ENCODE data around the gene ICAM4. TPM values are rescaled to one million over a fixed set of nuclear protein-coding genes. Genes with fewer than 3 reads are reported as not detected.
A peak's percentile ranks its signal among the peaks of the same experiment; 100 is the strongest.

ICAM4 gene
- total and polyA plus RNA-seq, 2 experiments from 2014 or later = 1.1 to 1.3 TPM

- 80 to 85% methylated on average over 7 of the region's 7 CpGs for WGBS, 2 experiments (ENCODE audit: low coverage in 1 of 2, low lambda C conversion rate in 2 of 2, missing lambda C conversion rate in 2 of 2)
Observed at GRCh38 chr19:10243606-10244005, 43.1 kb upstream of the ICAM4 start.

DNA sequence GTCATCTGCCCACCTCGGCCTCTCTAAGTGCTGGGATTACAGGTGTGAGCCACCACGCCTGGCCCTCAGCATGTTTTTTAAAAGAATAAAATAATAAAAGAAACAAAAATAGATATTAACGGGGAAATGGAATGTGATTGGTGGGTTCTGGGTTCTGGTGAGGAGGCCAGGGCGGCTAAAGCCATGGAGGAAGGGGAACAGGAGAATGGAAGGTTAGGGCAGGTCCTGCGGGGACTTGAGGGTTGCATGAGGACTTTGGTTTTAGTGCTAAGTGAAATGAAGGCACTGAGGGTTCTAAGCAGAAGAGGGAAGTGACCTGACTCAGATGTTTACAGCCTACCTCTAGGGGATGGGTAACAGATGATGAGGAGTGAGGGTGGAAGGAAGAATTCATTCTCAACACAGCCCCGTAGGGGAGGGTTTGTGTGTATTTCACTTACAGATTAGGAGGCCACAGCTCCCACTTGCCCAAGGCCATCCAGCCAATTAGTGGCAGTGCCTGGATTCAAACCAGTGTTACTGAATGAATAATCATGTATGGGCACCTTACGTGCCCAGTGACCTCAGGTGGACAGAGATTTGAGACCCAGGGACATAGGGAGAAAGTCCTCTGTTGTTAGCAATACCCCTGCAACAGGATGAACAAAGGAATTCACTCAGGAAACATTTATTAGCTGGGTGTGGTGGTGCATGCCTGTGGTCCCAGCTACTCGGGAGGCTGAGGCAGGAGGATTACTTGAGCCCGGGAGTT is 41.4 kb upstream of the ICAM4 start:
- Histone ChIP-seq H3K9ac (no peak overlapping the region), H3K27ac (no peak overlapping the region), H3K79me2 (ENCODE audit: insufficient read depth) (no peaks in the 10 kb centered on the region), H3K4me1 (ENCODE audit: insufficient read depth) (peaks cover 10% of the 10 kb centered on the region), H3K4me3 (no peak overlapping the region), H2AFZ (no peak overlapping the region), H3K9me3 (ENCODE audit: low read depth) (no peaks in the 10 kb centered on the region), H3F3A (ENCODE audit: insufficient read depth) (no peaks in the 10 kb centered on the region), H3K36me3 (ENCODE audit: low read depth) (no peaks in the 10 kb centered on the region), H4K20me1 (ENCODE audit: insufficient read depth) (no peaks in the 10 kb centered on the region), H3K27me3 (replicated peaks; ENCODE audit: insufficient read depth) (no peaks in the 10 kb centered on the region), H3K4me2 (ENCODE audit: unreplicated experiment) (no peak overlapping the region), H3K9me2 (ENCODE audit: insufficient read depth) (no peaks in the 10 kb centered on the region)
- TF ChIP-seq EZH2phosphoT487 (IDR thresholded peaks at IDR 0.05; ENCODE audit: insufficient read depth, low read depth) = no peak
- TF ChIP-seq EZH2 (IDR thresholded peaks at IDR 0.05; ENCODE audit: insufficient read depth, poor library complexity, severe bottlenecking) = no peak
- DNase-seq = no peak
- in situ Hi-C loops (cut with MboI) = loop anchor here (25.0 kb wide), 1 partner anchor 308 kb away; the partner anchor contains the start of gene OLFM2
- 63 to 76% methylated on average over 9 of the region's 9 CpGs for WGBS, 2 experiments (ENCODE audit: low coverage in 1 of 2, low lambda C conversion rate in 2 of 2, missing lambda C conversion rate in 2 of 2)

More at GRCh38 chr19:10243606-10244005, 43.1 kb upstream of the ICAM4 start:
- Histone ChIP-seq H2AFZ (no peak overlapping the region), H3F3A (ENCODE audit: insufficient read depth) (0 out of 2 replicates have a peak, but pooled peaks cover 3% of the 10 kb centered on the region), H3K79me2 (ENCODE audit: insufficient read depth) (no peaks in the 10 kb centered on the region), H3K9me3 (ENCODE audit: low read depth) (no peaks in the 10 kb centered on the region), H3K9me2 (ENCODE audit: insufficient read depth) (no peaks in the 10 kb centered on the region), H3K4me2 (ENCODE audit: unreplicated experiment) (no peak overlapping the region), H3K36me3 (ENCODE audit: low read depth) (no peaks in the 10 kb centered on the region), H3K4me1 (ENCODE audit: insufficient read depth) (peaks cover 10% of the 10 kb centered on the region), H3K27ac (no peak overlapping the region), H4K20me1 (ENCODE audit: insufficient read depth) (no peaks in the 10 kb centered on the region), H3K27me3 (replicated peaks; ENCODE audit: insufficient read depth) (no peaks in the 10 kb centered on the region), H3K9ac (no peak overlapping the region), H3K4me3 (no peak overlapping the region)
- DNase-seq = no peak
- in situ Hi-C loops (cut with MboI) = loop anchor here (25.0 kb wide), 1 partner anchor 306 kb away; the partner anchor contains the start of gene OLFM2
- TF ChIP-seq EZH2 (IDR thresholded peaks at IDR 0.05; ENCODE audit: insufficient read depth, poor library complexity, severe bottlenecking) = no peak
- TF ChIP-seq EZH2phosphoT487 (IDR thresholded peaks at IDR 0.05; ENCODE audit: insufficient read depth, low read depth) = no peak

- no peak overlapping the region for H3K27ac ChIP-seq
- in situ Hi-C loops (cut with MboI) = loop anchor here (25.0 kb wide), 1 partner anchor 309 kb away; the partner anchor contains the start of gene OLFM2
- peaks cover 10% of the 10 kb centered on the region for H3K4me1 ChIP-seq (ENCODE audit: insufficient read depth)
- H3K9ac ChIP-seq = no peak overlapping the region
- no peak overlapping the region for H2AFZ ChIP-seq
- H3F3A ChIP-seq (ENCODE audit: insufficient read depth) = no peaks in the 10 kb centered on the region
- no peaks in the 10 kb centered on the region for H4K20me1 ChIP-seq (ENCODE audit: insufficient read depth)
- no peak for DNase-seq
- no peak for TF ChIP-seq EZH2phosphoT487 (IDR thresholded peaks at IDR 0.05; ENCODE audit: insufficient read depth, low read depth)
- no peak for TF ChIP-seq EZH2 (IDR thresholded peaks at IDR 0.05; ENCODE audit: insufficient read depth, poor library complexity, severe bottlenecking)
- WGBS, 2 experiments (ENCODE audit: low coverage in 1 of 2, low lambda C conversion rate in 2 of 2, missing lambda C conversion rate in 2 of 2) = 71 to 72% methylated on average over 6 of the region's 6 CpGs
- H3K79me2 ChIP-seq (ENCODE audit: insufficient read depth) = no peaks in the 10 kb centered on the region
- H3K36me3 ChIP-seq (ENCODE audit: low read depth) = no peaks in the 10 kb centered on the region
- H3K4me2 ChIP-seq (ENCODE audit: unreplicated experiment) = no peak overlapping the region
- H3K27me3 ChIP-seq (replicated peaks; ENCODE audit: insufficient read depth) = no peaks in the 10 kb centered on the region
- H3K9me2 ChIP-seq (ENCODE audit: insufficient read depth) = no peaks in the 10 kb centered on the region
- H3K9me3 ChIP-seq (ENCODE audit: low read depth) = no peaks in the 10 kb centered on the region
- H3K4me3 ChIP-seq = no peak overlapping the region
Observed at GRCh38 chr19:10246511-10246910, 40.2 kb upstream of the ICAM4 start.

GRCh38 chr19:10251792-10252694 is 34.7 kb upstream of the ICAM4 start, which contains the start of gene MRPL4:
Gene MRPL4, plus strand, starts transcription at chr19:10252214. Its CDS starts 40 bp downstream, at chr19:10252254.
- Histone ChIP-seq H3F3A (ENCODE audit: insufficient read depth) (no peaks in the 10 kb centered on the region), H3K79me2 (ENCODE audit: insufficient read depth) (peaks cover 22% of the 10 kb centered on the region), H4K20me1 (ENCODE audit: insufficient read depth) (no peaks in the 10 kb centered on the region), H3K9ac (peak within 1 kb of the TSS; percentile 87), H3K27ac (peak within 1 kb of the TSS; percentile 37), H3K4me3 (peak within 1 kb of the TSS; percentile 89), H3K4me1 (ENCODE audit: insufficient read depth) (peaks cover 5% of the 10 kb centered on the region; the same call in 1 of the 2 replicates), H3K27me3 (replicated peaks; ENCODE audit: insufficient read depth) (no peaks in the 10 kb centered on the region), H3K4me2 (ENCODE audit: unreplicated experiment) (peak within 1 kb of the TSS; percentile 90), H3K9me2 (ENCODE audit: insufficient read depth) (no peaks in the 10 kb centered on the region), H3K36me3 (ENCODE audit: low read depth) (no peaks in the 10 kb centered on the region), H2AFZ (peak within 1 kb of the TSS; percentile 90), H3K9me3 (ENCODE audit: low read depth) (no peaks in the 10 kb centered on the region)
- 0 to 1% methylated on average over 53 to 62 of the region's 77 CpGs for WGBS, 2 experiments (ENCODE audit: low coverage in 1 of 2, low lambda C conversion rate in 2 of 2, missing lambda C conversion rate in 2 of 2)
- peak; percentile 100 for DNase-seq
- in situ Hi-C loops (cut with MboI) = no loop called here
- no peak for TF ChIP-seq EZH2phosphoT487 (IDR thresholded peaks at IDR 0.05; ENCODE audit: insufficient read depth, low read depth)
- TF ChIP-seq EZH2 (IDR thresholded peaks at IDR 0.05; ENCODE audit: insufficient read depth, poor library complexity, severe bottlenecking) = no peak
